Stomach (tissue), 9 donors: Measurements from ENCODE around the gene ANKRD55. TPM values are rescaled to one million over a fixed set of nuclear protein-coding genes. Genes with fewer than 3 reads are reported as not detected.

ENCODE experiments used
- DNase-seq, 2 donors: peaks; one replicate each; pipeline versions ENCODE4 v3.0.0 to v3.0.0-alpha.2; 2013 to 2019
- H3K27ac ChIP-seq, 5 donors: fragments of 200-600 bp in 4 of 5; sonication (generic) in 4 of 5; one replicate each; pipeline ENCODE4 v1.5.1; 2013 to 2019; ENCODE audit warnings: mild to moderate bottlenecking in 1 of 5, moderate library complexity in 1 of 5
- H3K27me3 ChIP-seq, 3 donors: fragments of 200-600 bp; sonication (generic); one replicate each; pipeline ENCODE4 v1.5.1; 2017 to 2019; ENCODE audit warnings: mixed run types in 1 of 3
- H3K36me3 ChIP-seq, 4 donors: fragments of 200-600 bp; sonication (generic); 1 replicate in 3 of 4; 2 replicates in 1 of 4; pipeline ENCODE4 v1.5.1; 2016 to 2019
- H3K4me1 ChIP-seq, 4 donors: fragments of 200-600 bp; sonication (generic); one replicate each; pipeline ENCODE4 v1.5.1; 2016 to 2019
- H3K4me3 ChIP-seq, 4 donors: fragments of 200-600 bp; sonication (generic) in 3 of 4; one replicate each; pipeline ENCODE4 v1.5.1; 2016 to 2019; ENCODE audit warnings: mild to moderate bottlenecking in 1 of 4
- H3K9me3 ChIP-seq, 4 donors: fragments of 200-600 bp; sonication (generic); one replicate each; pipeline ENCODE4 v1.5.1; 2016 to 2019
- EP300 ChIP-seq: sonication (generic); formaldehyde crosslinking; IDR thresholded peaks from one replicate; pipeline ENCODE4 v1.6.1; 2017; ENCODE audit warnings: antibody characterized with exemption
- POLR2A ChIP-seq, 4 donors: fragments of 450-650 bp; IDR thresholded peaks; one replicate each; pipeline ENCODE4 v1.6.1; 2016; ENCODE audit warnings: antibody characterized with exemption in 4 of 4, control low read depth in 2 of 4, mild to moderate bottlenecking in 1 of 4, moderate library complexity in 1 of 4
- POLR2AphosphoS5 ChIP-seq, 3 donors: sonication (generic); formaldehyde crosslinking; IDR thresholded peaks; one replicate each; pipeline ENCODE4 v1.6.1; 2016; ENCODE audit warnings: antibody characterized with exemption in 3 of 3
- whole genome bisulfite sequencing, 5 donors: extraction: QIAGEN DNeasy Blood & Tissue Kit in 3 of 5; methylation state at CpG; one replicate each; pipeline versions ENCODE4 v1.1.5 to v1.1.7; 2013 to 2018; 5-methylcytosine and 5-hydroxymethylcytosine counted together
- intact Hi-C: fragments of 100-400 bp; cut with DNase I; formaldehyde crosslinking; loops from one replicate; pipeline ENCODE4 v1.15.1; 2023; ENCODE audit warnings: low total_unique reads
- polyA plus RNA-seq, 3 donors: library from polyadenylated mRNA; stranded (reverse); fragments of 200-250 nt; gene quantifications; one replicate each; pipeline ENCODE4 v1.2.3, GENCODE V29; 2013
- total RNA-seq, 5 donors: library from RNA; depleted of rRNA; stranded (reverse); fragments of >200 nt; gene quantifications; one replicate each; pipeline versions ENCODE4 v1.1.0 to v1.2.3, GENCODE V29; 2014 to 2016
- TF ChIP-seq, protein P1 (sequence below), 7 experiments: fragments of 450-650 bp in 4 of 7; fragments of 200-600 bp in 3 of 7; sonication (generic) in 3 of 7; IDR thresholded peaks; one replicate each; pipeline ENCODE4 v1.5.1; 2016 to 2019; ENCODE audit warnings: antibody characterized with exemption in 7 of 7, control low read depth in 2 of 7, mild to moderate bottlenecking in 1 of 7
- donor health status: healthy with polysubstance abuse.
- donor health status: Bipolar disorder and iron deficiency.
- donor health status: healthy.

ANKRD55 gene
- total and polyA plus RNA-seq, 8 donors: 0.08 to 0.18 TPM; not detected in 6

GRCh38 chr5:56178823-56179222 is 54.3 kb downstream of the ANKRD55 start:
- H3K4me3 ChIP-seq: no peak overlapping the region
- intact Hi-C loops: no loop called here
- TF ChIP-seq POLR2A (IDR thresholded peaks at IDR 0.05): no peak
- TF ChIP-seq, protein P1, sequence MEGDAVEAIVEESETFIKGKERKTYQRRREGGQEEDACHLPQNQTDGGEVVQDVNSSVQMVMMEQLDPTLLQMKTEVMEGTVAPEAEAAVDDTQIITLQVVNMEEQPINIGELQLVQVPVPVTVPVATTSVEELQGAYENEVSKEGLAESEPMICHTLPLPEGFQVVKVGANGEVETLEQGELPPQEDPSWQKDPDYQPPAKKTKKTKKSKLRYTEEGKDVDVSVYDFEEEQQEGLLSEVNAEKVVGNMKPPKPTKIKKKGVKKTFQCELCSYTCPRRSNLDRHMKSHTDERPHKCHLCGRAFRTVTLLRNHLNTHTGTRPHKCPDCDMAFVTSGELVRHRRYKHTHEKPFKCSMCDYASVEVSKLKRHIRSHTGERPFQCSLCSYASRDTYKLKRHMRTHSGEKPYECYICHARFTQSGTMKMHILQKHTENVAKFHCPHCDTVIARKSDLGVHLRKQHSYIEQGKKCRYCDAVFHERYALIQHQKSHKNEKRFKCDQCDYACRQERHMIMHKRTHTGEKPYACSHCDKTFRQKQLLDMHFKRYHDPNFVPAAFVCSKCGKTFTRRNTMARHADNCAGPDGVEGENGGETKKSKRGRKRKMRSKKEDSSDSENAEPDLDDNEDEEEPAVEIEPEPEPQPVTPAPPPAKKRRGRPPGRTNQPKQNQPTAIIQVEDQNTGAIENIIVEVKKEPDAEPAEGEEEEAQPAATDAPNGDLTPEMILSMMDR (IDR thresholded peaks at IDR 0.05): no peak
- TF ChIP-seq EP300: no peak
- TF ChIP-seq POLR2AphosphoS5 (IDR thresholded peaks at IDR 0.05): no peak
- no peaks in the 10 kb centered on the region for H3K36me3 ChIP-seq
- WGBS, 5 donors: 69 to 88% (median 81%) methylated on average over 2 of the region's 2 CpGs
- H3K27me3 ChIP-seq: no peaks in the 10 kb centered on the region
- peaks cover 0 to 24% (median 6%) of the 10 kb centered on the region in 4 donors for H3K4me1 ChIP-seq
- no peak for DNase-seq
- H3K27ac ChIP-seq: no peak overlapping the region
- no peaks in the 10 kb centered on the region for H3K9me3 ChIP-seq

DNA sequence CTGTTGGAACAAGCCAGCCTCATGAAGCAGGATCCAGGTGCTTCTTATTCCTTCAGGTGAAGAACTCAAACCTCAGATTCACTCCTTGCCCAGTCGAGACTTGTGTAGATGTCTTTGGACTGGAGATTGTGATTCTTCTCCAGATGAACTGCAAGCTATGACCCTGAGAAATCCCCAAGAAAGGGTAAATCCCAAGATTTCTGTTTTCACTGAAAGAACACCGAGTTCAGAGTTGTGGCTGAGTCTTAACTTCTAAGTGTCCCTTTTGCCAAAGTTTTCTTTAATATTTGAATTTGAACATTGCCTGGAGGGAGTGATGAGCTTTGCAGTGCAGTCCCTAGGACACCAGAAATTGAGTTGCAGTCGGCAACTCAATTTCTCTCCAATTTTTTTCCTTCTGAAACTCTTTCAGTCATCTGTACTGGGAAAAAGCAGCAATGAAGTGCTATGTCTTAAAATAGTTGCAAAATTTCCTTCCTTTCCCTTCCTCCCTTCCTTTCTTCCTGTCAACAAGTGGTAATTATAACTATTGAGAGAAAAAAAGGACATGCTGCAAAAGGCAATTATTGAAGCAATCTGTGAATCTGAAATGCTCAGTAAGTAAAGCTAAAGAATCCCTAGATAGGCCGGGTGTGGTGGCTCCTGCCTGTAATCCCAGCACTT is 56.1 kb downstream of the ANKRD55 start:
- H3K36me3 ChIP-seq: no peaks in the 10 kb centered on the region
- H3K27me3 ChIP-seq: no peaks in the 10 kb centered on the region
- no peaks in the 10 kb centered on the region for H3K9me3 ChIP-seq
- DNase-seq: no peak
- 63 to 85% (median 75%) methylated on average over 4 of the region's 4 CpGs for WGBS, 5 donors
- H3K4me3 ChIP-seq: no peak overlapping the region
- H3K4me1 ChIP-seq: peaks cover 0 to 32% (median 6%) of the 10 kb centered on the region in 4 donors
- H3K27ac ChIP-seq: peak overlapping the region in 3 of 5 donors; percentile 35 to 63 (median 36)
- TF ChIP-seq POLR2AphosphoS5 (IDR thresholded peaks at IDR 0.05): no peak
- TF ChIP-seq, protein P1 (IDR thresholded peaks at IDR 0.05): no peak
- TF ChIP-seq EP300: no peak
- no peak for TF ChIP-seq POLR2A (IDR thresholded peaks at IDR 0.05)
- intact Hi-C loops: no loop called here

DNA sequence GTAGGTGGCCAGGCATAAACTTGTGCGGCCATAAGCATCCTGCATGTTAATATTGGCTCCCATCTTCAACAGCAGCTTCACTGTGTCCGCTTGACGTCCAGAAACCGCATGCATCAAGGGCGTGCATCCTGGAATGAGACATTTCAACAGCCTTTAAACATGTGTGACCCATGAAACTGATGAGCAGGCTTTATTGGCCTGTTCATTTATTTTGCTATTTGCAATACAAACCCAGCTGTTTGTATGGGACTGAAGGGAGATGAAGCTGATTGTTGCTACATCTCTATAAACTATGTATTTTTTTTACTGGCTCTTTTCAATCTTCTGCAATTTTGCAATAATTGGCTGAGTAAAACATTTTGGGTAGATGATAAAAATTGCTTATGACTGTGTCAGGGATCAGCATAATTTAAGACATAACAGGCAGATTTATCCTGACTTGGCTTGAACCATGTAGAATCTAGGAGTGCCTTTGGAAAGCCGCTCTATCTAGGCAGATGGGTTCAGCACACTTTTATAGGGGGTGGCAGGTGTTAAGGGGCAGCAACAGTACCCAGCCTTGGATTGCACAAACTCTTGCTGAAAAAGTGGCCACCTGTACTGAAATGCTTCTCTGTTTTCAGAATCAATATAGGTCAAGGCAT is 56.9 kb downstream of the ANKRD55 start:
- intact Hi-C loops: no loop called here
- Histone ChIP-seq H3K9me3 (no peaks in the 10 kb centered on the region), H3K4me3 (no peak overlapping the region), H3K36me3 (no peaks in the 10 kb centered on the region), H3K27me3 (no peaks in the 10 kb centered on the region), H3K27ac (peak overlapping the region in 4 of 5 donors; percentile 5 to 63 (median 46)), H3K4me1 (peaks cover 0 to 32% (median 6%) of the 10 kb centered on the region in 4 donors)
- 66 to 84% (median 80%) methylated on average over 6 of the region's 6 CpGs for WGBS, 5 donors
- peak in 1 of 2 donors; percentile 71 for DNase-seq
- TF ChIP-seq POLR2A (IDR thresholded peaks at IDR 0.05) (no peak), POLR2AphosphoS5 (IDR thresholded peaks at IDR 0.05) (peak in 2 of 3 donors; percentile 54 to 73)

- no peak overlapping the region for H3K4me3 ChIP-seq
- intact Hi-C loops: no loop called here
- no peaks in the 10 kb centered on the region for H3K9me3 ChIP-seq
- H3K27ac ChIP-seq: peak overlapping the region in 4 of 5 donors; percentile 5 to 63 (median 43)
- peaks cover 0 to 32% (median 6%) of the 10 kb centered on the region in 4 donors for H3K4me1 ChIP-seq
- no peaks in the 10 kb centered on the region for H3K27me3 ChIP-seq
- H3K36me3 ChIP-seq: no peaks in the 10 kb centered on the region
- WGBS, 5 donors: 20 to 35% (median 23%) methylated on average over 3 of the region's 3 CpGs
- no peak for TF ChIP-seq EP300
- TF ChIP-seq POLR2AphosphoS5 (IDR thresholded peaks at IDR 0.05): peak in 1 of 3 donors; percentile 28
- peak in 1 of 2 donors; percentile 30 for DNase-seq
These were observed 57.6 kb downstream of the ANKRD55 start for GRCh38 chr5:56175488-56175887.

GRCh38 chr5:56175021-56175420 is 58.1 kb downstream of the ANKRD55 start:
- H3K27me3 ChIP-seq: no peaks in the 10 kb centered on the region
- H3K9me3 ChIP-seq: no peaks in the 10 kb centered on the region
- no peak overlapping the region for H3K4me3 ChIP-seq
- DNase-seq: no peak
- H3K27ac ChIP-seq: peak overlapping the region in 4 of 5 donors; percentile 5 to 63 (median 43)
- no peaks in the 10 kb centered on the region for H3K36me3 ChIP-seq
- TF ChIP-seq, protein P1 (IDR thresholded peaks at IDR 0.05): no peak
- no peak for TF ChIP-seq EP300
- TF ChIP-seq POLR2AphosphoS5 (IDR thresholded peaks at IDR 0.05): no peak
- no peak for TF ChIP-seq POLR2A (IDR thresholded peaks at IDR 0.05)
- intact Hi-C loops: no loop called here
- peaks cover 0 to 32% (median 6%) of the 10 kb centered on the region in 4 donors for H3K4me1 ChIP-seq
